ENCODE results near the gene CNTN4. TPM values are rescaled to one million over a fixed set of nuclear protein-coding genes. Genes with fewer than 3 reads are reported as not detected.

CNTN4 gene
- total RNA-seq, 1 donor from 2014 or later, result 16.1 TPM

DNA sequence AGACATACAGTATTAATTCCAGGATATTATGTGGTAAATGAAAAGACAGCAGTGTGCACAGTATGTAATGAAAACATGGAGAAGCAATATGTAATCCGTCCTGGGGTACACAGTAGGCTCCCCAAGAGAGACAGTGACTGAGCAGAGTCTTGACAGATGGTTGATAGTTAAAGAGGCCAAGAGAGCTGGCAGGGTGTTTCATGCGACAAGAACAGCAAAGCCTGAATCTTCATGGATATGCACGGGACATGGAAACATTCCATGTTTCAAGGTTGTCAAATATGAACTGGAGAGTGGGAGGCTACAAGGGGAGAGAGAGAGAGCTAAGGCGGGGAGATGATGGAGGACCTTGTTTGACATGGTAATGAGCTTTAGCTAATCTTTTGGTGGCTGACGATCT, 673.1 kb downstream of the CNTN4 start:
- H3K4me1 Mint-ChIP-seq (ENCODE audit: low read depth), result peaks cover 16% of the 10 kb centered on the region
- TF ChIP-seq, protein P1, sequence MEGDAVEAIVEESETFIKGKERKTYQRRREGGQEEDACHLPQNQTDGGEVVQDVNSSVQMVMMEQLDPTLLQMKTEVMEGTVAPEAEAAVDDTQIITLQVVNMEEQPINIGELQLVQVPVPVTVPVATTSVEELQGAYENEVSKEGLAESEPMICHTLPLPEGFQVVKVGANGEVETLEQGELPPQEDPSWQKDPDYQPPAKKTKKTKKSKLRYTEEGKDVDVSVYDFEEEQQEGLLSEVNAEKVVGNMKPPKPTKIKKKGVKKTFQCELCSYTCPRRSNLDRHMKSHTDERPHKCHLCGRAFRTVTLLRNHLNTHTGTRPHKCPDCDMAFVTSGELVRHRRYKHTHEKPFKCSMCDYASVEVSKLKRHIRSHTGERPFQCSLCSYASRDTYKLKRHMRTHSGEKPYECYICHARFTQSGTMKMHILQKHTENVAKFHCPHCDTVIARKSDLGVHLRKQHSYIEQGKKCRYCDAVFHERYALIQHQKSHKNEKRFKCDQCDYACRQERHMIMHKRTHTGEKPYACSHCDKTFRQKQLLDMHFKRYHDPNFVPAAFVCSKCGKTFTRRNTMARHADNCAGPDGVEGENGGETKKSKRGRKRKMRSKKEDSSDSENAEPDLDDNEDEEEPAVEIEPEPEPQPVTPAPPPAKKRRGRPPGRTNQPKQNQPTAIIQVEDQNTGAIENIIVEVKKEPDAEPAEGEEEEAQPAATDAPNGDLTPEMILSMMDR (IDR thresholded peaks at IDR 0.05; ENCODE audit: unreplicated experiment), result no peak
- DNase-seq (ENCODE audit: low spot score, unreplicated experiment), result no peak
- H3K9me3 Mint-ChIP-seq (ENCODE audit: low read depth), result peaks cover 3% of the 10 kb centered on the region
- no peak overlapping the region for H3K4me3 Mint-ChIP-seq (ENCODE audit: low read depth)
- H3K27ac Mint-ChIP-seq, result no peak overlapping the region
- no peaks in the 10 kb centered on the region for H3K27me3 Mint-ChIP-seq
- H3K36me3 Mint-ChIP-seq (ENCODE audit: insufficient read depth), result no peaks in the 10 kb centered on the region

DNA sequence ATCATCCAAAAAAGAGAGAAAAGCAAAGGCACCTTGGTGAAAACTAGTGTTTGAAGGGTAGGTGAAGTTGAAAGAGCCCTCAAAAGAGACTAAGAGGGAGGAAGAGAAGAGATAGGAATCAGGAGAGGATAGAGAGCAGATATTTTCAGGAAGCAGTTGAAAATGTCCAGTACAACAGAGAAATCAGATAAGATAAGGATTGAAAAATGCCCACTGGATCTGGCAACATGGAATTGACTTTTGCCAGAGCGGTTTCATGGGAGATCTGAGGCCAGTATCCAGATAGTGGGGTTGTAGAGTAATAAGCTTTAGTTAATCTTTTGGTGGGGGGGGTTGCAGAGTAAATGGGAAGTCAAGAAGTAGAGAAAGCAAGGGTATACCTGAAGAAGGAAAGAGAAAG, 674.1 kb downstream of the CNTN4 start:
- Mint-ChIP-seq H3K4me1 (ENCODE audit: low read depth) (peaks cover 7% of the 10 kb centered on the region), H3K27ac (no peak overlapping the region), H3K36me3 (ENCODE audit: insufficient read depth) (no peaks in the 10 kb centered on the region), H3K27me3 (no peaks in the 10 kb centered on the region), H3K9me3 (ENCODE audit: low read depth) (peaks cover 3% of the 10 kb centered on the region), H3K4me3 (ENCODE audit: low read depth) (no peak overlapping the region)
- DNase-seq (ENCODE audit: low spot score, unreplicated experiment), result no peak
- TF ChIP-seq, protein P1 (IDR thresholded peaks at IDR 0.05; ENCODE audit: unreplicated experiment), result no peak

DNA sequence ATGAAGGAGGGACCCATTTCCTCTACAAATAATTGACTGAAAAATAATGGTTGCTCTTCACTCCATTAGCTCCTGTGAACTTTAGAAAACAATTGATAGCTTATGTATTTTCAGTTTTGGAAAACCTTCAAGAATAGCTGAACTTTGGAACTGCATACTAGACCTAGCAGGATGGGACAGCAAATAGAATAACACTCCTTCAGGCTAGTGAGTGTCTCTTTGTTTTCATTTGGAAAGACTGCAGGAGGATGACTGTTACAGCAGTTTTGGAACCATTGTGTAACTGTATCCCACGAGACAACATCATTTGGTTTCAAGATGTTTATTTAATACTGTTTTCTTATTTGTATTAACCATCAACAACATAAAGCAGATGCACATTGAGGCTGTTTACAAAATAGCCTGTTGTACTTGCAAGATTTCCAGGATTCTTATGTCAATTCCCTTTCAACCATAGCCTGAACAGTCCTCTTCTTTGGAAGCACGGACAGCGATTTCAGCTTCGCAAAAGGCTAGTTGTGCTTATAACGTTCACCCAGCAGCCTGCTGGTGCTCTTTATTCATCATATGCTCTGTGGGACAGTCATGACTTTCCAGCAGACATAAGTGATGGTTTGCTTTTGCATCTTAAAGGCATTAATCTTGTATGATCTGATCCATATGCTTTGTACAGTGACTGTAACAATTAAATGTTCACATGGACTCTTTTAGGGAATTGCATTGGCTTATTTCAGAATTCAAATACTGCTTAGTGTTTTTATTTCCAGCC, 676.0 kb downstream of the CNTN4 start:
- Mint-ChIP-seq H3K4me1 (ENCODE audit: low read depth) (peaks cover 7% of the 10 kb centered on the region), H3K27me3 (no peaks in the 10 kb centered on the region), H3K27ac (no peak overlapping the region), H3K36me3 (ENCODE audit: insufficient read depth) (no peaks in the 10 kb centered on the region), H3K4me3 (ENCODE audit: low read depth) (no peak overlapping the region), H3K9me3 (ENCODE audit: low read depth) (peaks cover 3% of the 10 kb centered on the region)
- DNase-seq (ENCODE audit: low spot score, unreplicated experiment), result no peak
- TF ChIP-seq, protein P1 (IDR thresholded peaks at IDR 0.05; ENCODE audit: unreplicated experiment), result no peak

DNA sequence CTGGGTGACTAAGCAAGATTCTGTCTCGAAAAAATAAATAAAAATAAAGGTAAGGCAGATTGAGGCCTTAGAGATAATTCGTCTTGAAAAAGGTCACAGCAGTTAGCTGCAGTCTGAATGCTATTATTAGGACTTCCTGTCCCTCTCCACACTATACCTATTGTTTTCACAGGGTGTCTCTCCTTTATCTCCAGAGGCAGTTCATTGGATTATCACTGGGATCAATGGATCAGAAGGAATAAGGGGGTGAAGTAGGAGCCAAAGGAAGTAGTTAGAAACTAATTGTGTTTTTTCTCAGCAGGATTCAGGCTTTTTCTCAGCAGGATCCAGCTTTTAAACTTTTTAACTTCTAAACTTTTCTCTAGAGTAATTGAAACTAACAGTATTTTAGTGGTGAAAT, 684.6 kb downstream of the CNTN4 start:
- Mint-ChIP-seq H3K9me3 (ENCODE audit: low read depth) (no peaks in the 10 kb centered on the region), H3K27me3 (peaks cover 7% of the 10 kb centered on the region), H3K4me3 (ENCODE audit: low read depth) (no peak overlapping the region), H3K36me3 (ENCODE audit: insufficient read depth) (no peaks in the 10 kb centered on the region), H3K4me1 (ENCODE audit: low read depth) (no peaks in the 10 kb centered on the region), H3K27ac (no peak overlapping the region)
- TF ChIP-seq, protein P1 (IDR thresholded peaks at IDR 0.05; ENCODE audit: unreplicated experiment), result no peak
- no peak for DNase-seq (ENCODE audit: low spot score, unreplicated experiment)

DNA sequence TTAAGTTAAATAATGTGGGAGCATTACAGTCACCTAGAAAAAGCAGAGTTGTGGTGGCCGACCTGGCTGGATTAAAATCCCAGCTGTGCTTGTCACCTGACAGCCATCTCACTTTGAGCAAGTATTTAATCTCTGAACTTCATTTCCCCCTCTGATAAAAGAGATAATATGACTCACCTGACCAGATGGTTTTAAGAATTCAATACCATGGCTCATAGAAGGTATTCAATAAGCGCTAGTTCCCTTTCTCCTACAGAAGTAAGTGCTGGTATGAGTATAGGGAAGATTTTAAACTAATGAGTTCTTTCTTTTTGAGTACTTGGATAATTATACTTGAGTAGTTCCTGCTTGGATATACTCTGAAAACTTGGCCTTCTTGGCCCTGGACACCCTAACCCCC, 686.0 kb downstream of the CNTN4 start:
- DNase-seq (ENCODE audit: low spot score, unreplicated experiment), result no peak
- H3K27ac Mint-ChIP-seq, result no peak overlapping the region
- no peaks in the 10 kb centered on the region for H3K36me3 Mint-ChIP-seq (ENCODE audit: insufficient read depth)
- TF ChIP-seq, protein P1 (IDR thresholded peaks at IDR 0.05; ENCODE audit: unreplicated experiment), result no peak
- no peaks in the 10 kb centered on the region for H3K9me3 Mint-ChIP-seq (ENCODE audit: low read depth)
- H3K4me1 Mint-ChIP-seq (ENCODE audit: low read depth), result no peaks in the 10 kb centered on the region
- H3K27me3 Mint-ChIP-seq, result peaks cover 7% of the 10 kb centered on the region
- H3K4me3 Mint-ChIP-seq (ENCODE audit: low read depth), result no peak overlapping the region

Data from progenitor cell of endocrine pancreas (in vitro differentiated cells).